NCI-H226 (cell line): ENCODE data around the gene SCYGR7.
"Not testable (repeated sequence)": the region's sequence is repeated elsewhere in the genome, so short reads cannot be mapped to it uniquely, and the experiment has no call there.

Experiments used
- DNase-seq: peaks from one replicate; pipeline ENCODE4 v3.0.0-alpha.2; 2015

SCYGR7 gene, protein sequence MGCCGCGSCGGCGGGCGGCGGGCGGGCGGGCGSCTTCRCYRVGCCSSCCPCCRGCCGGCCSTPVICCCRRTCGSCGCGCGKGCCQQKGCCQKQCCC

DNA sequence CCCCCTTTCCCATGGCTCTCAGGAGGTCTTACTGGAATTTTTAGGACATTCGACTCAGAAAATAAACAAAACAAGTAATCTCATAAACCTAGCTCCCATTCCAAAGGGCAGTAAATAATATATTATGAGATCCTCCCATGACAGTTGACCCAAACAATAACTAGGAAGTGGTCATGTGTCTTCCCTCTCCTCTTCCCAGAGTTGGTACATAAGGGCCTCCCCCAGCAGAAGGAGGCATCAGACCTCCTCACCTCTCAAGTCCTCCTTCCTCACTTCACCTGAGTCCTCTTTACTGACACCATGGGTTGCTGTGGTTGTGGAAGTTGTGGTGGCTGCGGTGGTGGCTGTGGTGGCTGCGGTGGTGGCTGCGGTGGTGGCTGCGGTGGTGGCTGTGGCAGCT lies at the start of gene SCYGR7:
TSS of gene SCYGR7 (plus strand) at position 301 of the 400 bp plus-strand sequence. CDS start at position 301, 0 bp downstream.
- no peak for DNase-seq

DNA sequence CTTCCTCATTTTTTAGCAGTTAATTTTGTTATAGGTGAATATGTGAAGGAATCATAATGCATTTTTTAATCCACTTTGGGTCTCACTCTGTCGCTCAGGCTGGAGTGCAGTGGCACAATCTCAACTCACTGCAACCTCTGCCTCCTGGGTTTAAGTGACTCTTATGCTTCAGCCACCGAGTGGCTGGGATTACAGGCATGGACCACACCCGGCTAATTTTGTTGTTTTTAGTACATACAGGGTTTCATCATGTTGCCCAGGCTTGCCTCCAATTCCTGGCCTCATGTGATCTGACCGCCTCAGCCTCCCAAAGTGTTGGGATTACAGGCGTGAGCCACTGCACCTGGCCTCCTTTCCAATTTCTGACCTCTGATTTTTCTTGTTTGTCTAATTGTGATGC lies 43.9 kb upstream of the SCYGR7 start:
- DNase-seq, result no peak

DNA sequence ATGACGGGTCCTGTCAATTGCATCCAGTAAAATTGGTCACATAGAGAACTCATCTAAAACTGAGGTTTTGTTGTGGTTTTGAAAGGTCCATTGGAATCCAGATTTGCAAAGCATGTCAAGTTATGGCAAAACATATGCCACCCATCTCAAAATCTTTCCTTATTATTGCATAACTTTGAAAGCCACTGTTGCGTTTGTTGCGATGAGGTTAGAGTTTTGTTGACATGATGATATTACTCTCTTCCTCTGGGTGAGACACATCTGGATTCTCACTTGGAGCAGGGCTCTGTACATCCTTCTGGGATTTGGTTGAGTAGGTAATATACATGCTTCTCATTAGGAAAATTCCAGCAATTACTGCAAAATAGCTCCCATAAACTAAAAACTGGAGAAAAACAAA lies 40.9 kb upstream of the SCYGR7 start:
- DNase-seq, result no peak

DNA sequence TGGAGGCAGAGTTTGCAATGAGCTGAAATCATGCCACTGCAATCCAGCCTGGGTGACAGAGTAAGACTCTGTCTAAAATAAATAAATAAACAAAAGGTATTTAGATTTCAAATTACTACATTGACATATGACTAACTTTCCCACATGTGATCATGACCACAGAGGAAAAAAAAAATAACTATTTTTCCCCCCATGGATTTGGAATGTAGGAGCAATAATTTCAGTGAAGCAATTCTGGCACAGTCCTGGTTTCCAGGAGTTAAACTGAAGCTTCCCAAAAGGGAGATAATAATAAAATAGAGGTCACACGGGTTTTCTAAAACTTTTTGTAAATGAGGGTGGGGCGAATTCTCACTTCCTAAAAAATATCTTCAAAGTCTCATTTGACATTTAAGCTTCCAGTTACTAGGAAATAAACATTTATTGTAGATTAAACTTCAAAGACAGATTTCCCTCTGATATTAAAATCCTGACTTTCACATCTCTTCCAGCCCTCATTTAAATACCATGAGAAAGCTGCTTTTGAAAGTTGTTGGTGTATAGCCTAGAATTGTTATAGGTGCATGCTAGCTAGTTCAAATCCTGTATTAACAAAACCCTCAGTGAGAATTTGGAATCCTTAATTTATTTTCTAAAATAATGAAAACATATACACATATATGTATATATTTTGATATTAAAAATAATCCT lies 31.0 kb upstream of the SCYGR7 start:
- no peak for DNase-seq

DNA sequence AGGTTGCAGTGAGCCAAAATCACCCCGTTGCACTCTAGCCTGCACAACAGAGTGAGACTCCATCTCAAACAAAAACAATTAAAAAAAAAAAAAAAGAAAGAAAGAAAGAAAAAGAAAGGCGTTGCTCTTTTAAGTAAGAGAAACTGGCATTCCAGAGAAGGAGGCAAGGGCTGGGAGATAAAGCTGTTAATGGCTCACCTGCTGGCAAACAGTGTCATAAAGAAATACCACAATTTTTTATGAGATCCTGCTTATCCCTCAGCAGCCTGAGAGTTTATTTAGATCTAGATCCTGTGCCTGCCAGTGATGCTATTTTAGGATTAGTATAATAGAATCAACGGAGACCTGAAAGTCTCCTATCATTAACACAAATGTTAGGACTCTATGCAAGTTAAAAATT lies 26.6 kb upstream of the SCYGR7 start:
- no peak for DNase-seq

DNA sequence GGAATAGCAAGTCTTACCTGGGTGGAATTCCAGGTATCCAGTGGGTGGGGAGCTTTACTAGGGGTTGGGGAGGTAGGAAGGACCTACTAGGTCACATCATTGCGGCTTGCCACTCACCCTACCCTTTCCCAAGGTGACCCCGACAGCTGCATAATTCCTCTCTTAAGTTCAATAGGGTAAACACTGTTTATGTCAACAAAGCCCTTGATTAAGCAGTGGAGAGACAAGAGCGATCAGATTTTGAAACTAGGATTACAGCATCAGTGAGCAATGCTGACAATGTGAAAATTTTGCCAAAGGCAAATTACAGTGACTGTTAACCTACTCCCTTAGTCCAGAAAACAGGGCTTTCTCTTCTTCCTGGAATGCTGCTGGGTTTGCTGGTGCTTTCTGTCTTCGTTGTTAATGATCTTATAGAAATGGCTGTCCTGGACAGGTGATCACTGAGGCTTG lies 24.8 kb upstream of the SCYGR7 start:
- peak; percentile 83 for DNase-seq

DNA sequence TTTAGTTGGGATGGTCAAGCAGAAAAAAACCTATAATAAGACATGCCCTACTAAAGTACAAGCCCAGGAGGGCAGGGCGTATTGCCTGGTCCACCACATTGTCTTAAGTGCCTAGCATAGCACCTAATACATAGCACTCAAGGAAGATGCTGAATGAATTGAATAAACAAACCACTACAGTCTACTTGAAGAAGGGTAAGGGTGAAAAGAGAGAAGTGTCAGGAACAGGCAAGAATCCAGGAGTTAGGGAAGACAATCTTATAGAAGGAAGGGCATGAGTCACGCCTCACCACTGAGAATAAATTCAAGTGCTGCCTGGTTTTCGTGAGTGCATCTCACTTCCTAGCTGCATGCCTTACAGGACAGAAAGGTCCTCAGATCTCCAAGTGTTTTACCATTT lies 24.2 kb upstream of the SCYGR7 start:
- DNase-seq, result peak; percentile 75

DNA sequence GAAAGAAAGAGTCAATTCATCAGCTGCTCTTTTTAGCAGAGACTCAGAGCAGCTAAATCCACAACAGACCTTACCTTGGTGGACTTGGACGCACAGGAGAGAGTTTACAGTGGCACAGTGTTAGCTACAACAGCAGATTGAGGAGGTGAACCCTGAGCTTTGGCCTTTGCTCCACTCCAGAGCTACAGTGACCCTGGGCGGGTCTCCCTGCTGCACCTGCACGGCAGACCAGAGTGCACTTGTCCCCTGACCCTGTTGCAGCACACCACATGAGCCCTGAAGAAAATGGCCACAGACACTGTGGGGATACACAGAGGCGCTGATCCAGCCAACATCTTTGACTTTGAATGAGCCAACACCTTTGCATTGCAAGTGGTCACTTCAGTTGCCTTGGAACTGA lies 21.3 kb upstream of the SCYGR7 start:
- DNase-seq, result no peak

DNA sequence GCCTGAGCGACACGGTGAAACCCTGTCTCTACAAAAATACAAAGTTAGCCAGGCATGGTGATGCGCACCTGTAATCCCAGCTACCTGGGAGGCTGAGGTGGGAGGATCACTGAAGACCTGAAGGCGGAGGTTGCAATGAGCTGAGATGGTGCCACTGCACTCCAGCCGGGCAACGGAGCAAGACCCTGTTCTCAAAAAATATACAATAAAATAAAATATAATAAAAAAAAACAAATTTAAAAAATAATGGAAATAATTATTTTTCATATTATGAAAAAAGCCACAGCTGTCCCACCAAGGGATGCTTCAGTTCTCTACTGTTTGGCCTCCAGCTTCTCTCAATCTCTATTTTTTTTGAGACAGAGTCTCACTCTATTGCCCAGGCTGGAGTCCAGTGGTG lies 20.7 kb upstream of the SCYGR7 start:
- DNase-seq, result no peak

DNA sequence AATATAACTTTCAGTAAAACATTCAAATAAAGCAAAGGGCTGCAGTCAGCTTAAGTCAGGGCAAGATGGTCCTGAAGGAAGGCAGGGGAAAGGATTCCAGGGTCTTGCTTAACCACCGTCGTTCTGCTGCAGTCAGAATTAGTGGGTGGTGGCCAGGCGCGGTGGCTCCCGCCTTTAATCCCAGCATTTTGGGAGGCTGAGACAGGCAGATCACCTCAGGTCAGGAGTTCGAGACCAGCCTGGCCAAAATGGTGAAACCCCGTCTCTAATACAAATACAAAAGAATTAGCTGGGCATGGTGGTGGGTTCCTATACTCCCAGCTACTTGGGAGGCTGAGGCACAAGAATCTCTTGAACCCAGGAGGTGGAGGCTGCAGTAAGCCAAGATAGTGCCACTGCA lies 17.1 kb upstream of the SCYGR7 start:
- no peak for DNase-seq

DNA sequence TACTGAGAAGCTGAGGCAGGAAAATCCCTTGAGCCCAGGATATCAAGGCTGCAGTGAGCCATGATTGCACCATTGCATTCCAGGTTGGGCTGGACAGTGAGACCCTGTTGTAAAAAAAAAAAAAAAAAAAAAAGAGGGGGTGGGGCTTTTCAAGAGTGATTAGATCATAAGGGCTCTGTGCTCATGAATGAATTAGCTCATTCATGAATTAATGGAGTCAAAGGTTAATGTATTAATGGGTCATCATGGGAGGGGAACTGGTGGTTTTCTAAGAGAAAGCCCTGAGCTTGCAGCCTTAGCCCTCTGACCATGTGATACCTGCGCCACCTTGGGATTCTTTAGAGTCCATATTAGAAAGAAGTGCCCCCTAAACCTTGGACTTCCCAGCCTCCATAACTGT lies 14.8 kb upstream of the SCYGR7 start:
- no peak for DNase-seq

DNA sequence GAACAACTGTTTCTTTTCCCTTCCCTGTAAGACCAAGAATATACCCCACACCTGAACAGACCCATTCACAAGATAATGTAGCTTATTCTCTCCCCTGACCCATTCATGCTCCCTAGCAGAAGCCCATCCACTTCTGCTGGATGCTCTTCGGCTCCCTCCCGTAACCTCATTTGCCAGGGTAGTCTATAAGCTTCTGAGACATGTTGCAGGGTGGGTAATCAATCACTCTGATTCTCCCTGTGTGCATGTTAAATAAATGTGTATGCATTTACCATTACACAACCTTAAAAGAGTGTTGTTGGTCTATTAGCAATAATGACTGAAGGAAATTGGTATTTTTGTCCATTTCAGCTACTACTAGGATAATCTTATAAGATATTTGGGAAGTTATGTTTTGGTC lies 11.6 kb upstream of the SCYGR7 start:
- no peak for DNase-seq

DNA sequence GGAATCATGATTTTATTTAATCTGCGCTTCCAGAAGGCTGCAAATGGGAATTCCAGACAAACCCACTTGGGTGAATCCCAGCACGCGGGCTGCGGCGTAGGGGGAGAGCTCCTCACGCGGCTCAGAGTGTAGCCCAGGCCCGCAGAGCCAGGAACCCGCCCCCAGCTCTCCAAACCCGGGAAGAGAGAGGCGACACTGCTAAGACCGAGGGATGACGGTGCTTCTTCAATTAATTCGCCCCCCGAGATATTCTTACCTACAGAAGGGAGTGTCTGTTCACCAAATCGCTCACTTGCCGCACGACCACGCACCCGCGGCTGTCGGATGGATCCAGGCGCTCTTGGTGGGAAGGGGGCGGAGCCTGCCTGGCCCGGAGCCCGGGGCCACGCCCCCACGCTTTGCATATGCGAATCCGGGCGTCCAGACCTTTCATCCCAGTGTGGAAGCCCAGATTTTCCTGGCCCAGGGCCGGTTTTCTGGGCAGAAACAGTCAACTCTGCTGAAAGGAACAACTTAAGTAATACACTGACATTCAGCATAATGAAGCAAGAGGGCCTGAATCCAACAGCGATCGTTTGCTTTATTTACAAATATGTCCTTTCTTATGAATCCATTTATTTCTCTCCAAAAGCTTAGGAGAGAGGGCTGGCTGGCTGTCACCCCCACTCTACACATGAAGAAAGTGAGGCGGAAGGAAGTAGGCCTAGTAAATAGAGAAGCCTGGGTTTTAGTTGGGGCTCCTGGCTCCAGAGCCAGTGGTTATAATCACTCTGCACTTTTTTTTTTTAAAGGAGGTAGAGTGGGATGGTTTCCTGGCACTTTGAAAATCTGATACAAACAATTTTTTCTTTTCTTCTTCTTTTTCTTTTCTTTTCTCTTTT lies 10.2 kb upstream of the SCYGR7 start, which contains the start of gene SLC19A3:
TSS of gene SLC19A3 (minus strand) at position 342 of the 881 bp plus-strand sequence. CDS start 15,710 bp downstream, outside the sequence.
- DNase-seq, result peak; percentile 70

DNA sequence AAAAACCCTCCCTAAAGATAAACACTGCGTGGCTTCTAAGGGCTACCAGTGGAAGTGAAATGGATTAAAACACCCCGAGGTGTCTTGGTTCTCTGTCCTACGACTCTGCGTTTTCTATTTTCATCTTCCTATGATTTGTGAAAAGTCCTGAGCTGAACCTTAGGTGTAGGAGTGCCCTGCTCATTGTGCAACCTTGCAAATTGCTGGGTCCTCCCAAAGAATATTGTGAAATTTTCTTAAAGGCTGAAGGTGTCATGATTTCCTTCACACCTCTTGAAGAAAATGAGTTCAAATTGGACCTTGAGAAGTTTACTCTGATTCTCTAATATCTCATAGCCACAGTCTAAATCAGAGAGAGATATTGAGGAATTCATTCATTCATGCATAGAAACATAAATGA lies 8.5 kb upstream of the SCYGR7 start:
- peak; percentile 18 for DNase-seq

DNA sequence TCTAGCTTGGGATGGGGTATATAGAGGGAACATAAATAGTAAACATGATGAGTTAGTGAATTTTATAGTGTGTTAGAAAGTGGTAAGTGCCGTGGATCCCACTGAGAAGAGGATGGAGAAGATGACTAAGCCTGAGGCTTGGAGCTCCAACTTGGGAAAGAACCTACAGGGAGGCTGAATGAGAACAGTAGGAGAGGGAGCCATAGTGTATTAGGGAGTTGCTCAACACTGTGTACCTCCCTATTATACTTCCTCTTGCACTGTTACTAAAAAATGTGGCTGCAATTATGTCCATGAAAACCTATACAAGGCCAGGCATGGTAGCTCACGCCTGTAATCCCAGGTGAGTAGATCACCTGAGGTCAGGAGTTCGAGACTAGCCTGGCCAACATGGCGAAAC lies 7.5 kb upstream of the SCYGR7 start:
- peak; percentile 61 for DNase-seq

DNA sequence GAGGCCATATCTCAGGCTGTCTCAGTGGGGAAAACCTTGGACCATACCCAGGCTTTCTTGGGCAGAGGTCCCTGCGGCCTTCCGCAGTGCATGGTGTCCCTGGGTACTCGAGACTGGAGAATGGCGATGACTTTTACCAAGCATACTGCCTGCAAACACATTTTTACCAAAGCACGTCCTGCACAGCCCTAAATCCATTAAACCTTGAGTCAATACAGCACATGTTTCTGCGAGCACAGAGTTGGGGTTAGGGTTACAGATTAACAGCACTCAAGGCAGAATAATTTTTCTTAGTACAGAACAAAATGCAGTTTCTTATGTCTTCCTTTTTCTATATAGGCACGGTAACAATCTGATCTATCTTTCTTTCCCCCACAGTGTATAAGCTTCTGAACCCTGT lies 5.3 kb upstream of the SCYGR7 start:
- DNase-seq, result not testable (repeated sequence)

DNA sequence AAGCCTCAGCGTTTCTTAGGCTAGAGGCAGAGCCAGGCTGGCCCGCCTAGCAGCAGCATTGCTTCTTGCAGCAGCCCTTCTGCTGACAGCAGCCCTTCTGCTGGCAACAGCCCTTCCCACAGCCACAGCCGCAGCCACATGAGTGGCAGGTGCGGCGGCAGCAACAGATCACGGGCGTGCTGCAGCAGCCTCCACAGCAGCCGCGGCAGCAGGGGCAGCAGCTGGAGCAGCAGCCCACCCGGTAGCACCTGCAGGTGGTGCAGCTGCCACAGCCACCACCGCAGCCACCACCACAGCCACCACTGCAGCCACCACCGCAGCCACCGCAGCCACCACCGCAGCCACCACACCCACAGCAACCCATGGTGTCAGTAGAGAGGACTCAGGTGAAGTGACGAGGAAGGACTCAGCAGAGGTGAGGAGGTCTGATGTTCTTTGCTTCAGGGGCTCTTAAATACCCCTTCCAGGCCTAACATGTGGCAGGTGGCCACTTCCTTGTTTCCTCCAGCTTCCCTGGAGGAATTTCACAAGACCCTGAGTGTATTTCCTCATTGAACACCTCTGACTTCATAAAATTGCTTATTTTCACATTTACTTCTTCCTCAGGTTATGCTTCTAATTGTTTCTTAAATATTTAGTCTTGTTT lies 3.6 kb upstream of the SCYGR7 start, which contains the start of gene SCYGR6:
TSS of gene SCYGR6 (minus strand) at position 364 of the 646 bp plus-strand sequence. CDS start at position 364, 0 bp downstream.
- no peak for DNase-seq

DNA sequence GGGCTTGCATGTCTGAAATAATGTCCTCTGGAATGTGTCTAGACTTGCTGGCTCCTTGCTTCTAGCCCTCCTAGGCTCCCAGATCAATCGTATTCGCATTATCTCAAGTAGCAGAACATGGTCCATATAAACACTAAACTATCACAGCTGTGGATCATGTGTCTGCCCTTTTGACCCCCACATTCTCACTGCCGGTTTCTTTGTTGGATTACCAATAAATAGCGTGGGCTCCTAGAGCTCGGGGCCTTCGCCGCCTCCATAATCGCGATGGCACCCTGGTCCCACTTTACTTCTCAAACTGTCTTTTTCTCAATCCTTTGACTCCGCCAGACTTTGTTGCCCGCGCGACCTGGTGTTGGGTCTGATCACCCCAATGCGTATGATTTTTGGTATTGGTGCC lies 11.2 kb downstream of the SCYGR7 start:
- DNase-seq, result no peak

DNA sequence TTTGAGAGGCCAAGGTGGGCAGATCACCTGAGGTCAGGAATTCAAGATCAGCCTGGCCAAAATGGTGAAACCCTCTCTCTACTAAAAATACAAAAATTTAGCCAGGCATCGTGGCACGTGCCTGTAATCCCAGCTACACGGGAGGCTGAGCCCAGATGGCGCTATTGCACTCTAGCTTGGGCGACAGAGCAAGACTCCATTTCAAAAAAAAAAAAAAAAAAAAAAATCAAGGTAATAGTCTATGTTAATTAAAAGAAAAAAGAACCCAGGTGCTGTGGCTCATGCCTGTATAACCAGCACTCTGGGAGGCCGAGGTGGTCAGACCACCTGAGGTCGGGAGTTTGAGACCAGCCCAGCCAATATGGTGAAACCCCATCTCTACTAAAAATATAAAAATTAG lies 12.6 kb downstream of the SCYGR7 start:
- not testable (repeated sequence) for DNase-seq

DNA sequence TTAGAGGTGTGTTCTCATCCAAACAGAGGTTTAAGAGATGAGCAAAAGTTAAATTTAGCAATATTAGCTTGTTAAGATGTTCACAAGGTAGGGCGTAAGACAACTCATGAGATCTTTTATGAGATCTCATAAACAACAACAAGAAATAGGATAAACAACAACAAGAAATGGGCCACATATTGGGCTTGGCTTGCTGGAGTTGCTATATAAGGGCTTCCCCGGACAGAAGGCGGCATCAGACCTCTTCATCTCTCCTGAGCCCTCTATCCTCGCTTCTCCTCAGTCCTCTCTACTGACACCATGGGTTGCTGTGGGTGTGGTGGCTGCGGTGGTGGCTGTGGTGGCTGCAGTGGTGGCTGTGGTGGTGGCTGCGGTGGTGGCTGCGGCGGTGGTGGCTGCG lies 17.5 kb downstream of the SCYGR7 start, which contains the start of gene SCYGR8:
TSS of gene SCYGR8 (plus strand) at position 301 of the 400 bp plus-strand sequence. CDS start at position 301, 0 bp downstream.
- no peak for DNase-seq

DNA sequence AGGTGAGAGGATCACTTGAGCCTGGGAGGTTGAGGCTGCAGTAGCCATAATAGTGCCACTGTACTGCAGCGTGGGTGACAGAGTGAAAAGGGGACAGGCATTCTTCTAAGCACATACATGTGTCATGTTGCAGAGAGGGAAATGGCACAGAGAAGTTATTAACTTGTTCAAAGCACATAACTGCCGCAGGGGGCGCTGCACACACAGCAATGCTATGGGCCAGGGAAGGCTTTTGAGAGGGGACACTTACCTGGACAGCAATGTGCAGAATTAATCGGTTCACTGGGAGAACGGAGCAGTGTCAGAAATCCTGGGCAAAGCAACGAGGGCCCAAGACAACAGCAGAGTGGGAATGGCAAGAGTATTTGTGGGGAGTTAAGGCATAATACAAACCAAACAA lies 19.9 kb downstream of the SCYGR7 start:
- DNase-seq, result no peak

DNA sequence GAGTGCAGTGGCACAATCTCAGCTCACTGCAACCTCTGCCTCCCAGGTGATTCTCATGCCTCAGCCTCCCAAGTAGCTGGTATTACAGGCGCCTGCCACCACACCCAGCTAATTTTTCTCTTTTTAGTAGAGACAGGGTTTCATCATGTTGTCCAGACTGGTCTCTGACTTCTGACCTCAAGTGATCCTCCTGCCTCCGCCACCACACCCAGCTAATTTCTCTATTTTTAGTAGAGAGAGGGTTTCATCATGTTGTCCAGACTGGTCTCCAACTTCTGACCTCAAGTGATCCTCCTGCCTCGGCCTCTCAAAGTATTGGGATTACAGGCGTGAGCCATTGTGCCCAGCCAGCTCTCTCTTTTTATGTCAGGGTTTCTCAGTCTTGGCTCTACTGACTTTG lies 28.1 kb downstream of the SCYGR7 start:
- not testable (repeated sequence) for DNase-seq
